HG02642 (cell line): ENCODE results near the gene B4GALT7.
"Not testable (repeated sequence)": the region's sequence is repeated elsewhere in the genome, so short reads cannot be mapped to it uniquely, and the experiment has no call there.

Source experiments
- ATAC-seq: cut with Tn5 transposase; IDR thresholded peaks from one replicate; pipeline ENCODE4 v1.9.1; 2021; ENCODE audit warnings: mild to moderate bottlenecking; ENCODE audit not compliant: unreplicated experiment, poor library complexity

B4GALT7 gene

DNA sequence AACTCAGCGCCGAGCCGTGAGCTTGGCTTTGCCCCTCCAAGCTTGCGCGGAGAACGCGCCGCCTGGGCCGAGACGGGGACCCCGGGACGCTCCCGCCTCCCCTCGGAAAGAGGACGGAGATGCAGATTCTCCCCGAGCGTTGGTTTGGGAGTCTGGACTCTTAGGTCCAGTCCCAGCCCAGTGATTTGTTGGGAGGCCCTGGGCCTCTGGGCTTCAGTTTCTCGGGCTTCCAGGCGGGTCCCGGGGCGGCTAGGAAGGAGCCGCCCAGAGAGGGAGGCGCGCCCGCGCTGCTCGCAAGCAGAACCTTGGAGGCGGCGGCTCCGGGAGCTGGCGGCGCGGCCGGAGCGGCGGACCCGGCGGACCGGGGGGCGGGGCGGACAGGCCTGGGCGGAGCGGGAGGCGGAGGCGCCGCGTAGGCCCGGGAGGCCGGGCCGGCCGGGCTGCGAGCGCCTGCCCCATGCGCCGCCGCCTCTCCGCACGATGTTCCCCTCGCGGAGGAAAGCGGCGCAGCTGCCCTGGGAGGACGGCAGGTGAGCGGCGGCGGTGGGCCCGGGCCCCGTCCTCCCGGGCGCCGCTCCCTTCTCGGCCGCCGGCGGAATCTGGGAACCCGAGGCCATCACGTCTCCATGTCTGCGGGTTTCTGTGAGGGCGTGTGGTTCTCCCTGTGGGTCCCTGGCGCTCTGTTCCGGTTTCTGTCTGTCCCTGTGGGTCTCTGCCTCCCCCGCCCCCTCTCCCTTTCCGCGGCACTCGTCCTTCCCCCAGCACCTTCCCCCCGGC lies at the start of gene B4GALT7:
TSS of gene B4GALT7 (plus strand) at position 402 of the 777 bp plus-strand sequence. CDS start at position 481, 79 bp downstream.
- peak; percentile 89 for ATAC-seq

DNA sequence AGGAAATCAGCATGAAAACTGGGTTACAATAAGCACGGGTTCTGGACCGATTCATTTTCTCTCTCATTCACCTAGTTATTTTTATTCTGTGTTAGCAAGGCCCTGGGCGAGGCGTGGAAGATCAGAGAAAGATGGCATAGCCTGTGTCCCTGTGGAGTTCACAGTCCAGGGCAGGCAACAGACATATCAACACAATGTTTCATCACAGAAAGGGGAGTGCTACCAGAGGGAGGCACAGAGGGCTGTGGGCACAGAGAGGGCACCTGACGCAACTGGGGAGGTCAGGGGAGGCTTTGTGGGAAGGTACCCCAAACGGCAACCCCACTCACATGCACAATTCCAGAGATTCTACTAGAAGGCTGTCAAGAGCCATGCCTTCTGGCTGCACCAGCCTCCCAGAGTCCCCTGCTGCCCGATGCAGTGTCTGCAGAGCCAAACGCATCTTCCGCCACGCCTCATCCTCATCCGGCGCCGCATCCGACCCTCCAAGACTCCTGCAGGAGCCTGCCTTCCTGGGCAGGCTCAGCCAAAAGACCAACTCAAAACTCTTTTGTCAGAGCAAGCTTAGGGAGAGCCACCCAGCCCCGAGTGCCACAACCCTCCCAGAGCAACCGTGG lies 47.0 kb upstream of the B4GALT7 start:
- no peak for ATAC-seq

- ATAC-seq, result peak; percentile 46
Measured at GRCh38 chr5:177553671-177554429, 46.1 kb upstream of the B4GALT7 start.

DNA sequence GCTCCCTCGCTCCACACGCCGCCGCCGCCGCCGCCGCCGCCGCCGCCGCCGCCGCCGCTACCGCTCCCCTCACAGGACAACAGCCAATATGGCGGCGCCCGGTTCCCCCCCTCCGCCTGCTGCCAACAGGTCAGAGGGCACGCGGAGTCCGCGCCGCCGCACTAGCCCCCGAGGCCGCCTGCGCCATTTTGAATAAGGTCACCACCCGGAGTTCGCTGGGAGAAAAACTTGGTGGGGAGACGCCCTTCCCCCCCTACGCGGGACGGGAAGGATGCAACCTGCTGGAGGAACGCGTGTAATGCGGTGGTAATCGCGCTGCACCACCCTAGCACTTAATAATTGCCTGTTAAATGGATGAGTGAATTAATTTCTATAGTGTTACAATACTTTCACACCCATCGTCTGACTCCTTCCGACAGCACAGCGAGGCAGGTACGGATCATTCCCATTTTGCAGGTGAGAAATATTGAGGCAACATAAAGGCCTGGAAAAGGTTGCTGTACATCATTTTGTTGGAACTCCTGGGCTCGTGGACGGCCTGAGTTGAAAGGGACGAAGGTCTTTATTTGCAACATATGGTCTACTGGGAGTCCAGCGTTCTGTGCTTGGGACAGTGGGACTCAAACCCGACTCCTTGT lies 45.3 kb upstream of the B4GALT7 start, which contains the start of gene FAM193B:
TSS of gene FAM193B (minus strand) at position 90 of the 638 bp plus-strand sequence. CDS start 105 bp downstream, outside the sequence.
- peak; percentile 87 for ATAC-seq

- ATAC-seq, result no peak
Measured at GRCh38 chr5:177555228-177555627, 44.7 kb upstream of the B4GALT7 start.

DNA sequence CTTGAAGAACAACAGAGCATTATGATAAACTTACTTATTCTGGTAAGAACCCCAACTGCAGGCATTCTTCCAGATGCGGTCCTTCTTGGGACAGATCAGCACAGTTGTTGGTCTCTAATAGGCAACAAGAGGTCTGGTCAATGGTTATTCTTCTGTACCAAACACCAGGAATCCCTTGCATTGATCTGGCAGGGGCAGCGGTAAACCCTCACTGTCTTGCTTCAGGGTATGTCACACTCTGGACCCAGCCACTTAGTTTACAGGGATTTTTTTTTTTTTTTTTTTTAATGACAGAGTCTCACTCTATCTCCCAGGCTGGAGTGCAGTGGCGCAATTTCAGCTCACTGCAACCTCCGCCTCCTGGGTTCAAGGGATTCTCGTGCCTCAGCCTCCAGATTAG lies 44.3 kb upstream of the B4GALT7 start:
- no peak for ATAC-seq

GRCh38 chr5:177557041-177557647 lies 42.8 kb upstream of the B4GALT7 start:
- ATAC-seq, result no peak

GRCh38 chr5:177557796-177558195 lies 42.1 kb upstream of the B4GALT7 start:
- no peak for ATAC-seq

DNA sequence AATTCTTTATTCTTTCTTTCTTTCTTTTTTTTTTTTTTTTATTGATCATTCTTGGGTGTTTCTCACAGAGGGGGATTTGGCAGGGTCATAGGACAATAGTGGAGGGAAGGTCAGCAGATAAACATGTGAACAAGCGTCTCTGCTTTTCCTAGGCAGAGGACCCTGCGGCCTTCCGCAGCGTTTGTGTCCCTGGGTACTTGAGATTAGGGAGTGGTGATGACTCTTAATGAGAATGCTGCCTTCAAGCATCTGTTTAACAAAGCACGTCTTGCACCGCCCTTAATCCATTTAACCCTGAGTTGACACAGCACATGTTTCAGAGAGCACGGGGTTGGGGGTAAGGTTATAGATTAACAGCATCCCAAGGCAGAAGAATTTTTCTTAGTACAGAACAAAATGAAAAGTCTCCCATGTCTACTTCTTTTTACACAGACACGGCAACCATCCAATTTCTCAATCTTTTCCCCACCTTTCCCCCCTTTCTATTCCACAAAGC lies 40.4 kb upstream of the B4GALT7 start:
- ATAC-seq, result not testable (repeated sequence)

DNA sequence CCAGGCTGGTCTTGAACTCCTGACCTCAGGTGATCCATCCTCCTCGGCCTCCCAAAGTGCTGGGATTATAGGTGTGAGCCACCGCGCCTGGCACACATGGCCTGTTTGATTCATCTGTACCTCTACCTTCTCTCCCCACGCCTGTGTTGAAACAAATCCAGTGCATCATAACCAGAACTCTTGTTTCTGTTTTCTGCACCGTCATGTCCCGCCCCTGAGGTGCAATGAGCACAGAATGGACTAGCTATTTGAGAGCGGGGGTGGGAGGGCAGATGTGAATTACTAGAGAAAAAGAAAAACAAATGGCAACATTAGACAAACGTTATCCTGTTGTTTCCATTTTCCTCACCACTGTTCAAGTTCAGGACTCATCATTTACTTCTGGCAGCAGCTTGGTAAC lies 34.9 kb upstream of the B4GALT7 start:
- no peak for ATAC-seq

- ATAC-seq, result no peak
Measured at GRCh38 chr5:177568326-177568725, 31.6 kb upstream of the B4GALT7 start.

GRCh38 chr5:177569894-177570293 lies 30.0 kb upstream of the B4GALT7 start:
- ATAC-seq, result no peak

DNA sequence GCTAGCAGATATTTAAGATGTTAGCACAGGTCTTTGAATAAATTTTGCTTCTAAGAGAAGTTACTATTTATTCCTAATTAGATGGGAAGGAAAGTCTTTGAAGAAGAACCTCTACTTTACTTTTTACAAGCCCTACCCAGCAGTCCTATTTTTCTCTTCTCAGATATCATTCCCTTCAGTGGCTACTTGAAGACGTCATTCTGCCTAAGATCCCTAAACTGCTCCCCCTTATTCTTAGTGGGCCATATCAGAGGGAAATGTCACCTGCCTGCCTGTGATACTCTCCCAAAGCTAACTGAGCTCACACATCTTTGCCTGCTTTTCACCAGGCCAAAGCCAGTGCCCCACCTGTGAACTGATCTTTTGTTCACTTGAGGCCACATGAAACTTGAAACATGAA lies 24.4 kb upstream of the B4GALT7 start:
- no peak for ATAC-seq

- no peak for ATAC-seq
Measured at GRCh38 chr5:177576169-177576568, 23.8 kb upstream of the B4GALT7 start.

- no peak for ATAC-seq
Measured at GRCh38 chr5:177578316-177578715, 21.6 kb upstream of the B4GALT7 start.

DNA sequence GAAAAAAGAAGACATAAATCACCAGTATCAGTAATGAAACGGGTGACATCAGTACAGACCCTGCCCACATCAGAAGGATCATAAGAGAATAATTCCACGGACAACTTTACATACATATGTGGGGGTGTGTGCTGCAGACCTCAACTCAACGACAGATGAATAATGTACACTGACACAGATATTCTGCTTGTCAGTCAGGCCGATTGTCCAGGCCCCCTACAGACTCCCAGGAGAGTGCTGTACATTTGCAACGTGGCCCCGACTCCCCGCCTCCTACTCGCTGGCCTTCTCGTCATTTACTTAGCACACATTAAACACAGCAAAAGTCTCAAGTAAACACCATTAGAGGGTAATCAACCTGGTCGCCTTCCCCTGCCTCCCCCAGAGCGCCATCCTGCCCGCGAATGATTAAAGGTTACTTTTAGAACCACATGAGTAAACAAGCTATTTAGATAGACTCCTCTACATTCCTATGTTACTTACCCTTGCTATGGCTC lies 11.5 kb upstream of the B4GALT7 start:
- ATAC-seq, result no peak

GRCh38 chr5:177590406-177590805 lies 9.5 kb upstream of the B4GALT7 start:
- ATAC-seq, result no peak

GRCh38 chr5:177591690-177592009 lies 8.3 kb upstream of the B4GALT7 start:
- no peak for ATAC-seq

GRCh38 chr5:177592010-177592834 lies 7.7 kb upstream of the B4GALT7 start, which contains the start of gene TMED9:
TSS of gene TMED9 (plus strand) at chr5:177592203. CDS start at chr5:177592215, 12 bp downstream.
- ATAC-seq, result peak; percentile 95
